Effector CD4-positive, alpha-beta T cell (primary cell): ENCODE data around the gene UBN2.
"Not testable (repeated sequence)": the region's sequence is repeated elsewhere in the genome, so short reads cannot be mapped to it uniquely, and the experiment has no call there.

Experiments used
- DNase-seq: peaks from one replicate; pipeline ENCODE4 v3.0.0-alpha.2; 2020

Gene UBN2

GRCh38 chr7:139299296-139299695, 68.3 kb downstream of the UBN2 start:
- DNase-seq: no peak

GRCh38 chr7:139300390-139300789, 69.4 kb downstream of the UBN2 start:
- DNase-seq: no peak

- DNase-seq: no peak
These were observed 73.5 kb downstream of the UBN2 start for GRCh38 chr7:139304517-139304916.

GRCh38 chr7:139317939-139318505, 87.0 kb downstream of the UBN2 start:
- no peak for DNase-seq

- DNase-seq: no peak
These were observed 90.2 kb downstream of the UBN2 start for GRCh38 chr7:139321071-139321745.

DNA sequence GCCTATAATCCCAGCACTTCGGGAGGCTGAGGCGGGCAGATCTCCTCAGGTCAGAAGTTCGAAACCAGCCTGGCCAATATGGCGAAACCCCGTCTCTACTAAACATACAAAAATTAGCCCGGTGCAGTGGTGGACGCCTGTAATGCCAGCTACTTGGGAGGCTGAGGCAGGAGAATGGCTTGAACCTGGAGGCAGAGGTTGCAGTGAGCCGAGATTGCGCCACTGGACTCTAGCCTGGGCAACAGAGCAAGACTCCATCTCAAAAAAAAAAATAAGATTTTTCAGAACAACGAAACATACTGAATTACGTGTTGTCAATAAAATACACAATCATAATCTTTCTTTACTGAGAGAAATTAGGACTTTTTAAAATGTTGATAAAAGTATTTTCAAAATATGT, 93.7 kb downstream of the UBN2 start:
- DNase-seq: not testable (repeated sequence)

DNA sequence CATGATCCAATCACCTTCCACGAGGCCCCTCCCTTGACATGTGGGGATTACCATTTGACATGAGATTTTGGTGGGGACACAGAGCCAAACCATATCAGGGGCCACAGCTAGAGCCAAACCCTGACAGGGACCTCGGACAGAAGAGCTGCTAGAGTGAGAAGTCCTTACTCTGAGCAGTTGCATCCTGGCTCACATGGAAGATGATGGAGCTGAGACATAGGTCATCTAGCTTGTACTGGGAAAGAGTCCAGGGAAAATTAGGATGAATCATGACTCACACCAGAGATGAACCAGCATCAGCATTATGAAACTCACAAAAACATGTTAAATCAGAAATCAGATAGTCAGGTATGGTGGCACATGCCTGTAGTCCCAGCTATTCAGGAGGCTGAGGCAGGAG, 97.3 kb downstream of the UBN2 start:
- no peak for DNase-seq

DNA sequence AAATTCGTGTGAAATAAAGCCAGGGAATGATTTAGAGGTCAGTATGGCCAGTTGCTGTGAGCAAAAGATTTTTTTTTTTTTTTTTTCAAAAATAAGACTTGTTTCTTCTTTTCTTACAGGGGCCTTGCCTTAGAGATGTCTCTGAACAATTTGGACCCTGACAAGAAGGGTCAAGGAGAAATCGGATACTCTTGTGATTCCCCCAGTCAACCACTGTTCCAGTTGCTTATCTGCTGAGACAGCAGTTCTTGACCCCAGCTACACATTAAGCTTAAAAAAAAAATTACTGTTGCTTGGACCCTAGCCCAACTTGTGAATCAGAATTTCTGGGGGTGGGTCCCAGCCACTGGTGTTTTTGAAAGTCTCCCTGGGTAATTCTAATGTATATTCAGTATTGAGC, 98.1 kb downstream of the UBN2 start:
- DNase-seq: no peak

GRCh38 chr7:139330333-139331030, 99.4 kb downstream of the UBN2 start:
- DNase-seq: no peak

- DNase-seq: no peak
These were observed 101.8 kb downstream of the UBN2 start for GRCh38 chr7:139332697-139333359.

- DNase-seq: not testable (repeated sequence)
These were observed 102.4 kb downstream of the UBN2 start for GRCh38 chr7:139333443-139333842.

DNA sequence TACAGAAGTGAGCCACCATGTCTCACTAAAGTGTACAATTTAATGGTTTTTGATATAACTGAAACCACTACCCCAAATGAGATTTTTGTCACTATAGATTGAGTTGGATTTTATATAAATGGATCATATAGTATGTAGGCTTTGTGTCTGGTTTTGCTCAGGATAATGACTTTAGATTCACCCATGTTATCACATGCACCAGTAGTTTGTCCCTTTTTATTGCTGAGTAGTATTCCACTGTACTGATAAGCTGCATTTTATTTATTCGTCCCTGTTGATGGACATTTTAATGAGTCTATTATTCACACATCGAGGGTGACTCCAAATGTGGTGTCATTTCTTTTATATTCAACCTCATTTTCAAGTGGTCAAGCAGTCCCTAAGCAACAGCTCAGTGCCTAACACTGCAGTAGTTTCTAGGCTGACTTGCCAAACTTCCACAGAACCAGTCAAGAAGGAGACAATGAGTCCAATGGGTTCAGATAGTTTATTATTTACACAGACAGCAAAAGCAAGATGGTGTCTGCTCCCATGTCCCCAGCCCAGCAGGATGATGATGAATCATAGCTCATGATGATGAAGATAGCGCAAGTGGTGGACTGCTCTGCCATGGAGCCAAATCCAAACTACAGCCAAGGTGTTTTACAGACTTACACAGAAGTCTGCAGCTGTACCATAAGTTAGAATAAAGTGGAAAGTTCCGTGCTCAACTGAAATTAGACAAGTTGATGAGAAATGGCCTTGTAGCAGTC, 103.5 kb downstream of the UBN2 start:
- DNase-seq: no peak

DNA sequence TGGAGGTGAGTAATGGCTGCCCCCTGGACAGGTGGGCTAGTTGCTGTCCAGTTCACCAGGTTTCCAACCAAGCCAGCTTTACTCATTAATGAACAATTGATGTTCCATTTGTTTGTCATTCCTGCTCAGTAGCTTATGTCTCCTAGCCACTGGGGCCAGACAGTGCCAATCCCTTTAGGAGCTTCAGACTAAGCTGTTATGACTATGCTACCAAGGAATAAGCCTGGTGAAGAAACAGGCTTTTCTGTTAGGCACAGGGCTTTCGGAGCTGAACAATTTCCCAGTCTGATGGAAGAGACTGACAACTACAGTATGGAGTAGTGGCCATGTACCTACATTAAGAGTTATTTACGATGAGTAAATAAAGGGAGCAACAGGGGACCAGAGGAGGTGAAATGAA, 108.0 kb downstream of the UBN2 start:
- no peak for DNase-seq

DNA sequence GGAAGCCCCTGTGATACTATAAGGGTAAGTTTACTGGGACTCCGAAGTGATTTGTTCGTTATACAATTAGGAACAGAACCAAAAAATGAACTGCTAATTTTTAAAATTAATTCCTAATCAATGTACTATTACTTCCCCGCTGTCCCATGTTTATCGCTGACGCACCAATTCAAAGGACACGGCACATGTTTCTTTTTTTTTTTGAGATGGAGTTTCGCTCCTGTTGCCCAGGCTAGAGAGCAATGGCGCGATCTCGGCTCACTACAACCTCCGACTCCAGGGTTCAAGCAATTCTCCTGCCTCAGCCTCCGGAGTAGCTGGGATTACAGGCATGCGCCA, 108.6 kb downstream of the UBN2 start:
- no peak for DNase-seq

- DNase-seq: peak; percentile 98
These were observed 109.2 kb downstream of the UBN2 start for GRCh38 chr7:139340037-139340807.

DNA sequence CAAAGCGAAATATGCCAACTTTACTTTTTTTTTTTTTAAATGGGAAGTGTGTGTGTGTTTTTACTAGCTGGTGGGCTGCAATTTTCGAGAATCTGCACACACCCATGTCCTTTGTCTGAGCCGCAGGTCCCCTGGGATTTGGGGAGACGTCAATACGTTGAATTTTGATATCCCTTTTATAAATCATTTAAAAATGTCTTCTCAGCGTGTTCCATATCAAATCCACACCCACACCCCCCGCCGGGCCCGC, 109.7 kb downstream of the UBN2 start:
- DNase-seq: no peak

DNA sequence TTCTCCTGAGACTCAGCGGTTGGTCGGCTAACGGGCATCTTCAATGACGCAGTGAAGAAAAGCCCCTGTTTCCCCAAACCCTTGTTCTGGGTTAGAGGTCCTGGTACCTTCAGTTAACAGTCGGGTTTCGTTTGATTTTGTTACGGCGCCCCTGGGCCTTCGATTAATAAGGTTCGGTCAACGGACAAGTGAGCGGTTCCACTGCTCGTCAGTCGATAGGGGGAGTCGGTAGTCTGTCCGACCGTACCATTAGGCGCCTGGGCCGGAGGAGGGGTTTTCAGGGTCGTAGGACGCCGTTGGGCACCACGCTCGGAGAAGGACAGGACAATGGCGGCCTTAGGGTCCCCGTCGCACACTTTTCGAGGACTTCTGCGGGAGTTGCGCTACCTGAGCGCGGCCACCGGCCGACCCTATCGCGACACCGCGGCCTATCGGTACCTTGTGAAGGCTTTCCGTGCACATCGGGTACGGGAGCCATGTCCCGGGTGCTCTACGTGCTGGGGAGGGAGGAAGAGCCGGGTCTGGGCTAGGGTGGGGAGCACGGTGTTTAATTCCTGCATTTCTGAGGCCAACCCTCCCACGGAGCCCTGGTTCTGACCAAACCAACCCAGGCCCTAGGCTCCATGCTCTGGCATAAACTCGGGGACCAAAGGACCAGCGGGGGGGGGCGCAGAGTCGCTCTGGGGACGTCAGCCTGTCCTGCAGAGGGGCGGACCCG, 110.2 kb downstream of the UBN2 start, which contains the start of gene FMC1:
TSS of gene FMC1 (plus strand) at position 280 of the 718 bp plus-strand sequence. CDS start at position 328, 48 bp downstream.
- peak; percentile 81 for DNase-seq

DNA sequence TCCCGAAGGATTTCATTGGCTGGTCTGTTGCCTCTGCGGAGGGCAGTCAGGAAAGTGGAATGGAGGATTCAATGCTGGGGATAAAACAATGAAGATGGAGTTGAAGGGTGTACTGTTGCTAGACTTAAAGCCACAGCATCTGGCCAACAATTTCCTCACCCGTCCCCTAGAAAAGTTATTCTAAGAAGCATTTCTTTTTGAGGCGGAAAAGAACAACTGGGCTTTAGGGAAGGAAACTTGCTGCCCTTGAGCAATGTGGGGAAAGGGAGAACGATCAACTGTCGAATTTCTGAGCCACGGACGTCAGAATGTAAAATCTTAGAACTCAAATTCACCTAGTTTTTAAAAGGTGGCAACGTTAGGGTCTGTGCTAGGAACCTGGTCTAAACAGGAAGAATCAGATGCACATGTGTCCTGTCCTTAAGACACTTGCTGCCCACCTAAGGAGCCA, 110.8 kb downstream of the UBN2 start:
- DNase-seq: no peak

DNA sequence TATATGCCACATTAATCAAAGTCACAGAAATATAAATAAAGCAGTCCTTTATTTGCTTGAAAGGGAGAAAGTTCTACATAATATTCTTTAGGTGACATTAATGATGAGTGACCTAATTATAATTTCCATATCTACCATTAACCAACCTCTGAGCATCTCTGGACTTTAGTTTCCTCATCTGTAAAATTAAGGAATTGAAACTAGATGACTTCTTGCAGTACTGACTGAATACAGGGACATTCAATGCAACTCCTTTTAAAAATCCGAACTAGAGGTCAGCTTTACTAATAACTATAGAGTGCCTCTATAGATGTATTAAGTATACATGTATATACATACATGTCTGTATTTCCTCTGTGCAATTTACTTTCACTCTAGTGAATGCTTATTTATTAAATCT, 114.0 kb downstream of the UBN2 start:
- DNase-seq: no peak

- no peak for DNase-seq
These were observed 120.0 kb downstream of the UBN2 start for GRCh38 chr7:139351027-139351426.

DNA sequence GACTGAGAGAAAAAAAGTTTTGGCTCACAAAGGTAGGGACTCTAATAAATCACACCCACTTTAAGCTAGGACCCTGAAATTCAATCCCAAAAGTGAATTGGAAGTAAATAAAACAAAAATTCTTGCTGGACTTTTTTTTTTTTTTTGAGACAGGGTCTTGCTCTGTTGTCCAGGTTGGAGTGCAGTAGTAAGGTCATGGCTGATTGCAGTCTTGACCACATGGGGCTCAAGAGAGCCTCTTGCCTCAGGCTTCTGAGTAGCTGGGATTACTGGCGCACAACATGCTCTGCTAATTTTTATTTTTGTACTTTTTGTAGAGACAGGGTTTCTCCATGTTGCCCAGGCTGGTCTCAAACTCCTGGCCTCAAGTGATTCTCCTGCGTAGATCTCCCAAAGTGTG, 123.7 kb downstream of the UBN2 start:
- no peak for DNase-seq

DNA sequence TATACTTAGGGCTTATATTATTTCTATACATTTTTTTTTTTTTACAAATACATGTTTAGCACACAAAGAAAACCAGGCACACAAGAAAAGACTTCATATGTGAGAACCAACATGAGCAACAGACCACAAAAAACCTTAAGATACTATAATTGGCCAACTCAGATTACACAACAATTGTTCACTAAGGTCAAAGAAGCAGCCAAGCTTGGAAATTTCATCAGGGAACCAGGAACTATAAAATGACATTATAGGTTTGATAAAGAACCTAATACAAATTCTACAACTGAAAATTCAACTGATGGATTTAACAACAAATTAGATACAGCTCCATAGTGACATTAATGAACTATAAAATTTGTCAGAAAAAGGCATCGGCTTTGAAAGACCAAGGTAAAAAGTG, 124.3 kb downstream of the UBN2 start:
- no peak for DNase-seq
